K562 (cell line): ENCODE measurements around the gene TXNIP. TPM values are rescaled to one million over a fixed set of nuclear protein-coding genes. Genes with fewer than 3 reads are reported as not detected.

ENCODE experiments used
- ATAC-seq: fragments of 200-7000 bp; cut with Tn5 transposase; 3 replicates; pipeline ENCODE4 v1.9.1; 2020; ENCODE audit warnings: moderate library complexity
- BruUV-seq: library from RNA; stranded (reverse); fragments of 400-500 nt; replicated peaks from 2 replicates; lab custom pipeline; 2021; lab: Mats Ljungman, UMichigan
- CTCF ChIA-PET: fragments of 300-600 bp; formaldehyde crosslinking; extraction: SDS; loops from one replicate; lab custom pipeline; 2021; ENCODE audit warnings: low intra/inter-chr PET ratio; lab: Yijun Ruan, JAX
- POLR2A ChIA-PET: fragments of 300-600, 350-650 bp; sonication (Branson Sonifier 250); formaldehyde crosslinking; extraction: SDS; loops from one replicate; lab custom pipeline; 2021; ENCODE audit warnings: antibody characterized with exemption, inconsistent platforms; lab: Yijun Ruan, JAX
- DNase-seq, 4 experiments: peaks; one replicate each; pipeline versions ENCODE4 v3.0.0 to v3.0.0-alpha.2; 2011 to 2018; ENCODE audit warnings: low spot score in 3 of 4, mixed read lengths in 3 of 4; ENCODE audit errors: extremely low read depth in 1 of 4
- FAIRE-seq: peaks from 2 replicates; lab custom pipeline; 2011; peaks lifted over from hg19 to GRCh38; lab: Jason Lieb, UNC
- H2AFZ ChIP-seq: 2 replicates; pipeline ENCODE4 v1.6.0; 2011; ENCODE audit warnings: low read depth, low read length, control low read depth, inconsistent platforms
- H3K27ac ChIP-seq: fragments of 200-600 bp; 3 replicates; pipeline ENCODE4 v1.8.0; 2011; ENCODE audit warnings: low read depth, mild to moderate bottlenecking, control low read depth, inconsistent platforms, low read length, moderate library complexity, mixed read lengths; ENCODE audit errors: extremely low read depth
- H3K27me3 ChIP-seq, 2 experiments: fragments of 300-600 bp in 1 of 2; 2 replicates in 1 of 2; 3 replicates in 1 of 2; pipeline versions ENCODE4 v1.6.0 to v1.8.0; 2011; ENCODE audit warnings: inconsistent platforms in 2 of 2, low read length in 2 of 2, mild to moderate bottlenecking in 1 of 2, mixed read lengths in 1 of 2, moderate library complexity in 1 of 2; ENCODE audit not compliant: control insufficient read depth in 2 of 2, insufficient read depth in 2 of 2
- H3K36me3 ChIP-seq: fragments of 300-600 bp; 3 replicates; pipeline ENCODE4 v1.8.0; 2011; ENCODE audit warnings: mild to moderate bottlenecking, low read length, inconsistent platforms; ENCODE audit not compliant: control insufficient read depth, insufficient read depth
- H3K4me1 ChIP-seq, 2 experiments: fragments of 200-600 bp in 1 of 2; replicated peaks in 1 of 2; 2 replicates in 1 of 2; 3 replicates in 1 of 2; pipeline versions ENCODE4 v1.5.1 to v1.8.0; 2011; ENCODE audit warnings: inconsistent platforms in 2 of 2, low read length in 2 of 2, mild to moderate bottlenecking in 1 of 2, mixed read lengths in 1 of 2, moderate library complexity in 1 of 2; ENCODE audit not compliant: control insufficient read depth in 2 of 2, insufficient read depth in 2 of 2
- H3K4me2 ChIP-seq: 2 replicates; pipeline ENCODE4 v1.6.1; 2011; ENCODE audit warnings: low read length, control low read depth, inconsistent platforms, mixed read lengths; ENCODE audit not compliant: insufficient read depth
- H3K4me3 ChIP-seq: fragments of 200-600 bp; sonication (generic), shearing (Covaris generic); 2 replicates; pipeline ENCODE4 v1.5.1; 2016; ENCODE audit warnings: control low read depth, inconsistent platforms
- H3K79me2 ChIP-seq: fragments of 200-600 bp; 3 replicates; pipeline ENCODE4 v1.8.0; 2011; ENCODE audit warnings: low read length, inconsistent platforms; ENCODE audit not compliant: control insufficient read depth, insufficient read depth
- H3K9ac ChIP-seq, 2 experiments: 2 replicates each; pipeline versions ENCODE4 v1.6.0 to v1.6.1; 2011; ENCODE audit warnings: low read depth in 2 of 2, low read length in 2 of 2, control low read depth in 1 of 2, inconsistent platforms in 1 of 2, mild to moderate bottlenecking in 1 of 2, mixed read lengths in 1 of 2; ENCODE audit not compliant: insufficient read depth in 1 of 2
- H3K9me1 ChIP-seq: one replicate; pipeline ENCODE4 v1.6.0; 2011; ENCODE audit warnings: inconsistent platforms, mild to moderate bottlenecking, low read length, moderate library complexity; ENCODE audit not compliant: control insufficient read depth, insufficient read depth
- H3K9me3 ChIP-seq: replicated peaks from 2 replicates; pipeline ENCODE4 v1.5.1; 2011; ENCODE audit warnings: low read depth, low read length, inconsistent platforms; ENCODE audit not compliant: control insufficient read depth, insufficient read depth
- H4K20me1 ChIP-seq: replicated peaks from 2 replicates; pipeline ENCODE4 v1.6.1; 2011; ENCODE audit warnings: low read length, inconsistent platforms, mixed read lengths; ENCODE audit not compliant: control insufficient read depth, insufficient read depth
- AFF4 ChIP-seq: sonication (generic); formaldehyde crosslinking; IDR thresholded peaks from 2 replicates; pipeline ENCODE4 v1.8.0; 2023; ENCODE audit warnings: mild to moderate bottlenecking, missing genetic modification reagents
- ARID1B ChIP-seq: fragments of 450-650 bp; IDR thresholded peaks from 2 replicates; pipeline ENCODE4 v1.6.1; 2016; ENCODE audit warnings: antibody characterized with exemption, mild to moderate bottlenecking, inconsistent platforms
- CTBP1 ChIP-seq: fragments of 450-650 bp; IDR thresholded peaks from 2 replicates; pipeline ENCODE4 v1.6.1; 2016; ENCODE audit warnings: borderline replicate concordance
- DIDO1 ChIP-seq: fragments of 450-650 bp; IDR thresholded peaks from 2 replicates; pipeline ENCODE4 v1.6.1; 2016; ENCODE audit warnings: low read depth, missing biosample characterization, missing genetic modification characterization
- HDAC3 ChIP-seq: fragments of 450-650 bp; IDR thresholded peaks from 2 replicates; pipeline ENCODE4 v1.6.1; 2018; ENCODE audit warnings: borderline replicate concordance, mild to moderate bottlenecking, moderate library complexity; ENCODE audit not compliant: partially characterized antibody
- MYNN ChIP-seq, 2 experiments: sonication (generic); formaldehyde crosslinking in 1 of 2; IDR thresholded peaks; 2 replicates each; pipeline versions ENCODE4 v1.5.0 to v1.6.1; 2016 to 2020; ENCODE audit warnings: antibody characterized with exemption in 1 of 2, missing genetic modification reagents in 1 of 2
- NFIC ChIP-seq: fragments of 450-650 bp; IDR thresholded peaks from 2 replicates; pipeline ENCODE4 v1.6.1; 2017; ENCODE audit warnings: mild to moderate bottlenecking, inconsistent platforms
- PHB2 ChIP-seq: fragments of 450-650 bp; IDR thresholded peaks from 2 replicates; pipeline ENCODE4 v1.6.1; 2017; ENCODE audit warnings: low read depth
- RB1 ChIP-seq: fragments of 450-650 bp; IDR thresholded peaks from 2 replicates; pipeline ENCODE4 v1.6.1; 2017; ENCODE audit warnings: low read depth, mild to moderate bottlenecking
- RBM34 ChIP-seq: fragments of 200-400 bp; formaldehyde crosslinking; IDR thresholded peaks from 2 replicates; pipeline ENCODE4 v1.6.1; 2018; ENCODE audit warnings: low read length, borderline replicate concordance; ENCODE audit not compliant: insufficient read depth
- TBL1XR1 ChIP-seq, 2 experiments: IDR thresholded peaks; 2 replicates each; pipeline ENCODE4 v1.6.1; 2012; ENCODE audit warnings: improper control_type of control experiment in 2 of 2, low read length in 2 of 2, mild to moderate bottlenecking in 1 of 2
- U2AF1 ChIP-seq: fragments of 200-400 bp; formaldehyde crosslinking; optimal IDR thresholded peaks from 2 replicates; pipeline ENCODE3; 2017; ENCODE audit warnings: mild to moderate bottlenecking, low read depth, low read length, moderate library complexity
- ZNF511 ChIP-seq: sonication (generic); formaldehyde crosslinking; IDR thresholded peaks from 2 replicates; pipeline ENCODE4 v1.8.0; 2022; ENCODE audit warnings: mild to moderate bottlenecking, missing genetic modification reagents
- ZNF584 ChIP-seq: fragments of 200-800 bp; sonication (Bioruptor generic); IDR thresholded peaks from 2 replicates; pipeline ENCODE4 v1.6.1; 2016; ENCODE audit warnings: low read depth, mild to moderate bottlenecking, missing genetic modification characterization, missing compliant biosample characterization
- WGBS: fragments of 100-300 bp; shearing (Covaris generic); methylation state at CpG from one replicate; pipeline ENCODE4 v1.1.6; 2016; ENCODE audit warnings: low coverage, mixed read lengths; ENCODE audit not compliant: insufficient coverage; ENCODE audit errors: missing lambda C conversion rate; 5-methylcytosine and 5-hydroxymethylcytosine counted together
- in situ Hi-C: fragments of 300-500 bp; cut with MboI; formaldehyde crosslinking; loops from 4 replicates; pipeline ENCODE4 v1.15.0; 2018; ENCODE audit warnings: inconsistent platforms, mixed read lengths
- intact Hi-C: fragments of 100-400 bp; cut with micrococcal nuclease; formaldehyde crosslinking; loops from 2 replicates; pipeline ENCODE4 v1.14.2; 2022
- polyA plus RNA-seq, 8 experiments: library from polyadenylated mRNA; depleted of rRNA in 4 of 8; stranded (reverse) in 5 of 8; unstranded in 3 of 8; fragments of >200 nt; fragmentation: Nextera tagmentation in 2 of 8; fragmentation: Illumina TruSeq in 1 of 8; extraction: Ambion mirVana in 2 of 8; extraction: Trizol in 1 of 8; gene quantifications; 2 replicates each; pipeline versions ENCODE4 v1.2.1 to v1.2.3, GENCODE V29; 2011 to 2014; ENCODE audit warnings: inconsistent platforms in 1 of 8, missing spikeins in 1 of 8
- total RNA-seq, 7 experiments: library from RNA; depleted of rRNA in 6 of 7; stranded (reverse); fragments of >200 nt in 6 of 7; fragmentation: Illumina TruSeq in 2 of 7; extraction: Trizol in 2 of 7; gene quantifications; 2 replicates each; pipeline versions ENCODE4 v1.2.1 to v1.2.3, GENCODE V29; 2011 to 2021; ENCODE audit warnings: low replicate concordance in 1 of 7

TXNIP gene
- total and polyA plus RNA-seq, 9 of the 15 experiments (the other 6 are each of a cell fraction or from before 2014, with no cell fraction given) = 120 to 499 (median 257) TPM

GRCh38 chr1:145949219-145949618 lies 47.2 kb downstream of the TXNIP start:
- Histone ChIP-seq H3K27ac (no peak overlapping the region), H3K27me3 (no peaks in the 10 kb centered on the region), H3K4me3 (no peak overlapping the region), H2AFZ (no peak overlapping the region), H3K4me1 (peaks cover 0 to 3% of the 10 kb centered on the region in 2 experiments; a peak in 3 of 5 replicates), H3K9ac (no peak overlapping the region), H3K36me3 (peaks cover 12% of the 10 kb centered on the region; the same call in 1 of the 3 replicates), H3K79me2 (peaks cover 8% of the 10 kb centered on the region; the same call in 2 of the 3 replicates), H4K20me1 (no peaks in the 10 kb centered on the region), H3K4me2 (no peak overlapping the region), H3K9me3 (no peaks in the 10 kb centered on the region), H3K9me1 (no peaks in the 10 kb centered on the region)
- in situ Hi-C loops (no loop called here), intact Hi-C loops (no loop called here)
- ChIA-PET POLR2A (interaction anchor here (0.6 to 1.0 kb wide), 3 partner anchors 9 to 58 kb away, joined by 3 to 7 read pairs (median 4); partner anchors contain the start of genes LIX1L and RBM8A), CTCF (no interaction called here)
- TF ChIP-seq DIDO1 (tag) (no peak), AFF4 (no peak), ARID1B (no peak), U2AF1 (no peak), PHB2 (no peak), RBM34 (no peak), MYNN (IDR thresholded peaks at IDR 0.05) (no peak), MYNN (CRISPR knock-in tag; IDR thresholded peaks at IDR 0.05) (no peak), RB1 (no peak), TBL1XR1 (IDR thresholded peaks at IDR 0.05; ENCODE audit: low read length in 2 of 2) (no peak), HDAC3 (no peak), ZNF584 (no peak), NFIC (no peak), CTBP1 (no peak), ZNF511 (no peak)
- ATAC-seq (no peak), DNase-seq (no peak), FAIRE-seq (no peak)
- WGBS = 80% methylated on average over 4 of the region's 4 CpGs
- no TSS peak for BruUV-seq
